NCI-H1694 (cell line): ENCODE data around the gene HOXC11.

Experiments used
- DNase-seq: peaks from one replicate; lab custom pipeline; 2025; lab: John Stamatoyannopoulos, UW

The HOXC11 gene

DNA sequence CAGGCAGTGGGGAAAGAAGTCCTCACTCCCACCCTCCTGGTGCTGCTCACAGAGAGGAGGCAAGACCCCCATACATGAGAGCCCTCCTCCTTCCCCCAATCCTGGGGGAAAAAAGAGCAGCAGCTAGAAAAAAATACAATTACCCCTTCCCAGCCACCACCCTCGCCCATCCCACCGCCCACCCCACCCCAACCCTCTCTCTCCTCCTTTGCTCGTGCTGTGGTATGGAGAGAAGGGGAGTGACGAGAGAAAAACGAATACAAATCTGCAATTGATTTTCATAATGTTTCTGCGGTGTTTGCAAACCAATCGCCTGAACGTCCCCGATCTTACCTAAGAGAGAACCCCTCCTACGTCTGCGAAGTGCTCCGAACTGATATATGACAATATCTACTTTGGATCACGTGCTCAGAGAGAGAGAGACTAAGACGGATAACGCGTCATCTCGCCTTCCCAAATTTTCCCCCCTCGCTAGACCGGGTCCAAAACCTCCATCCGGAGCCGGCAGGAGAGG lies at the start of gene HOXC11:
TSS of gene HOXC11 (plus strand) at position 405 of the 514 bp plus-strand sequence. CDS start 116 bp downstream, outside the sequence.
- no peak for DNase-seq

DNA sequence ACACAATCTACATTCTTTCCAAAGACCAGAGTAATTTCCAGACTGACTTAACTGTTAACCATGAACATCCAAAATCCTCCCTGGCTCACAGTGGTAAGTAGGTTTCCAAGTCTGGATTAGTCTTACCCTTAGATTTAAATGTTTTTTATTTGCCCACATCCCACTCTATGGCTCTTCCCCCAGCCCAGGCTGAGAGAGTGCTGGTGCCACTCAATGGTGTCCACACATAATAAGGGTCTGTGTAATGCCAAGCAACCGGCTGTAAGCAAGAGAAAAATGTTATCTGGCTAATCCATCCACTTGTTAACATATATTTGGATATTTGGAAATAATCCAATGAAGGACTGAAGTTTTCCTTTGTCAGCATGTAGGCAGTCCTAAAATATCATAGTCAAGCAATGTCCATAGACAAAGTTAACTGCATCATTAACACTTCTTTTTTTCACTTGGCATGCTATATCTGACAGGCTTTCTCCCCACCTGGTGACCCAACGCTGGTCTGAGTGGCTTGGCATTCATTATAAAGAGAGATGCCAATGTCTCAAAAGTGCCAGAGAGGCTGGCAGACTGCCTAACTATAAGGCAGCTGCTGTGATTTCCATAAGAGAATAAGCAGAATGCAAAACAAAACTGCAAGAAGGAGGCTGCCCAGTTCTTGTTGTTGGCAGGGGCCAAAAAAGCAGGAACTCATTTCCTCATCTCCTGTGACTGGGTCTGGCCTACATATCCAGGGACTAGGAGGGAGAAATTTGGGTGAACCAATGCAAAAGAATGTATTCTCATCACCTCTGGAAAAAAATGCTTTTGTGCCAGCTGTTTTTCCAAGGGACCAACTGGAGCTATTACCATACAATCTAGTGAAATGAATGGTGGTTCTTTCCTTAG lies 48.2 kb upstream of the HOXC11 start:
- peak; percentile 27 for DNase-seq

DNA sequence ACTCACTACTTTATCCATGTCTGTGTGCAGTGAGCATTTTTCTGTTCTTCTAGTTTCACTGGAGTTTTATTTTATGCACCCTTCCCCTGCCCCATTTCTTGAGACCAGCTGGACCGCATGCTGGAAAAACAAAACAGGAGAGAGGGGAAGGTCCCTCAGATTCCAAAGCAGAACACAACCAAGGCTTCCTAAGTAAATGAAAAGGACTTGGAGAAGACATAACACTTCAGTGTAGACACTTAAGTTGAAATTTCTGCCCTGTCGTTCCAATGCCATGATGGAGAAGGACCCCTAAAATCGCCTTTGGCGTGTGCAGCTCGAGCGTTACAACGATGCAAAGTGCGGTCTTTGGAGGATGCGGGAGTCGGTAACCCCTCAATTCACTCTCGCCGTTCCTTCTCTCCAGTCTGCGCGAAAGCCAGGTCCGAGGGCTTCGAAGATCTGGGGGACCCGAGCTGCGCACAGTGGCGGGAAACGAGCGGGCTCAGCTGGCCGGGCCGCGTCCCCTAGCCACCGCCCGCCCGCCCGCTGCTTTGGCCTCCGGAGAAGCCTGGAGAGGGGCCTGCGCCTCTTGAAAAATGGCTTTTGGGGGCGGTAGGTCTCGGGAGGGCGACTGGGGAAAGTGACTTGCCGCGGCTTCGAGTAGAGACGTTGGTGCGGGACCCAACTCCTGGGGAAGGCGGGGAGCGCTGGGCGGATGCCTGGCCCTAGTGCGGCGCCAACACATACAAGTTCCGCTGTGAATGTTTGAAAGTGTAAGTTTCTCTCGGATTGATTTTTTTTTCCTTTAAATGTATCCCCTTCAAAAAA lies 45.5 kb upstream of the HOXC11 start:
- no peak for DNase-seq

DNA sequence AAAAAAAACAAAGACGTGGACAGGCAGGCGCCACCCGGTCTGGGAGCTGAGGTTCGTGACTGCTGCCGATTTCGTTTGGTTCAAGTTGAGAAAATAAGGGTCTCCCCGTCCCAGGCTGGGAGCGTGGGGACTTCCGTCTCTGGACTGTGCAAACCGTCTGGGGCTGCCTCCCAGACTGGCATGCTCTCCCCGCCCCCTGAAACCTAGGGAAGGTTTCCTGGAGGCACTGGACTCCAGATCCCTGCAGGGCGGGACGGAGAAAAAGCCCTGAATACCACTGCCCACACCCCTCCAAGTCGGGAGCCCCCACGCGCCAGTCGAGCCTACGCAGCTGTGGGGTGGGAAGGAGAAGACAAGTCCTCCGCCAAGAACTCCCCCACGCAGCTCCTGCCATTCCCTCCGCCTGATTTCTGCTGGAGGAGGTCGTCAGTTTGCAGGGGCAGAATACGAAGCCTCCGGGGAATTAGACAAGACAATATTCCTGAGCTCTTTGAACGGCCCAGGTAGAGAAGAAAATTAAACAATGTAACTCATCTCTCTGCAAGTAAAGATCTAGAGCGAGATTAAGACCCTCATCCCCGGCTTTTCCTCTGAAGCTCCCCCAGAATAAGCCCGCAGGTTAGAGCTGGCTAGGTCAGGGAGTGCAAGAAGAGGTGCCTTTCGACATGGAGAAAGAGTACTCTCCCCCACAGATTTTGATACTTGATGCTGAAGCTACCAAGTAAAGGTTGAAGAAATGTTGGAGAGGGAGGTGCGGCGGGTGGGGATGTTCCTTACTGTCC lies 44.7 kb upstream of the HOXC11 start:
- DNase-seq: no peak

DNA sequence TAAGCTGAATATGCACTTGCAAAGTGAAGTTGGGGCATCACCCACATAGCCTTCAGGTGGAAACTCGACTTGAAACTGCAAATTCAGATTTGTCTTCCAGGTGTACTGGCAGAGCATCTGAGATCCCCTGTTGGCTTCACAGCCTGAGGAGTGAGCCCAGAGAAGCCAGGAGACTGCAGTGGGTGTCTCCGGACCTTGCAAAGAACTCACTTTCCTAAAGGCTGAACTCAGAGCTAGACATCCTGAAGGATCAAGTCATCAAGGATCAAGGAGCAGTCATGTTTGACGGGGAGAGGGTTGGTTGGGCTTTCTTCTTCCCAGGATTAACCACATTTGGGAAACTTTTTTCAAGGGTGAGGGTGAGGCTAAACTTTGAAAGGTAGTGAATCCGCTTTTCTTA lies 43.4 kb upstream of the HOXC11 start:
- DNase-seq: no peak

DNA sequence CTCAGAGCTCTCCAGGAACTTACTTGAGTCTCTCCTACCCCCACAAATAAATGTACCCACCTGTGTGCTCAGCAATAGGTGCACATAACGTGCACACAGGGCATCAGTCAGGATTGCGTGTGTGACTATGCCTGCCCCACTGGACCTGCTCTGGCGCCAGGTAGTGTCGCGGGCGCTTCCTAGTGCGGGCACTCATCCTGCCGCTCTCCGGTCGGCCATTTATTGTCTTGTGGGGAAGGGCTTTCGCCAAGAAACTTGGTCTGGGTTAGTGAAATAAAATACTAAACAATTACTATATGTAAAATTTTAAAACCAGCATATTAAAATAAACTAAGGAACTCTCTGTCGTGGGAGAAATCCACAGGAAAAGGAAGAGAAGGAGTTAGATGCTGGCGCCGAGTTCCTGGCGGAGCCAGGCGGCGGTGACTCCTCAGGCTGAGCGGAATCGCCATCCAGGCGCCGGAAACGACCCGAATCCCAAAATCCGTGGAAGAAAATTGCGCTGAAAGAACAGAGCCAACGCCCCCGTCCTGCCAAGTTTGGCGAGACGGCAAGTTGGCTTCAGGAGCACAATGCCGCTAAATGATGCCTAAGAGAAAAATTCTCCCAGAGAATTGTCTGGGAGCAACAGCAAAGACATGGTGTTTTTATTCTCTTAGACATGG lies 42.2 kb upstream of the HOXC11 start:
- DNase-seq: no peak

DNA sequence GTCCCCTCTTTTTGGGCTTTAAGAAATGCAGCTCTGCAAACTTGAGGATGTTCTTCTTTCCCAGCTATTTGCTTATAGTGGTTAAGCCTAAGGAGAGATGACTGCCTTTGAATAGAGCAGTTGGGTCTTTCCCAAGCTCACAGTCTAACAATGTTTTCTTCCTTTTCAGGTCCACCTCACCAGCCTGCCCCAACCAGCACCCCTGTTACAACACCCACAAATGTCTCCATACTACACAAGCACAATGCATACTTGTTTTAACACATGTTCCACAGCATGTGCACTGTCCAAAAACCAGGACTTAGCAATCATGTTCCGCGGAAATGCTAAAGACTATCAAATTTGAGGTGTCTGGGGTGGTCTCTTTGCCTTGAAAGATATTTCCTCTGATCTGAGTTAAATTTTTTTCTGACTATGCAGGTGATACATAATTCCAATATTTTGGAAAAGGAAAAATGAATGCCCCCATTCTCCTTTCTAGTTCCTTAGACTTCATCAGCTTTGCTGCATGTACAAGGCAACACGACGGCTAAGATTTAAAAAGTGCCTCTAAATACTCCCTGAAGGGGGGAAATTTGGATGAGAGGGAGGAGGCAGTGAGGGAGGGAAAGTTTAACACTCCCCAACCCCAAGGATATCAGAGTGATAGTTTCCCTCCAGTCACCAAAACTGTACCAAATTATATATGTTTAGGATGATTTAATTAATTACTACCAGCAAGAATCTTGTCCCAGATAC lies 40.9 kb upstream of the HOXC11 start:
- no peak for DNase-seq

DNA sequence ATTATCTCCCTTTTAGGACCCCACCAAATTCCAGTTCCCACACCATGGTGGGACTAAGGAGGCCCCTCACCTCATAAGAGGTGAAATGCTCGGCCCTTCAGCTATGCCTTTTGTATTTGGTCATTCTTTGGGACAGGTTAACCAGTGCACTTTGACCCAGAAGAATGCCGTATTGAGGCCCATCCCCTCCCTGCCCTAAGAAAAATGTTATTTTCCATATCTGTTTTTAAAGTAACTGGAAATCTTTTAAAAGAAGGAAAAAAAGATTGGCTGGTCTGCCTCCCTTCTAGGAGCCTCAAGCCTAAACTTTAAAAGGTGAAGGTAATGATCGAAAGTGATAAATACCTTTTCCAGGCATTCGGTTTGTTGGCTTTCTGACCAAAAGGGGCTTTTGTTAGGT lies 40.0 kb upstream of the HOXC11 start:
- no peak for DNase-seq

DNA sequence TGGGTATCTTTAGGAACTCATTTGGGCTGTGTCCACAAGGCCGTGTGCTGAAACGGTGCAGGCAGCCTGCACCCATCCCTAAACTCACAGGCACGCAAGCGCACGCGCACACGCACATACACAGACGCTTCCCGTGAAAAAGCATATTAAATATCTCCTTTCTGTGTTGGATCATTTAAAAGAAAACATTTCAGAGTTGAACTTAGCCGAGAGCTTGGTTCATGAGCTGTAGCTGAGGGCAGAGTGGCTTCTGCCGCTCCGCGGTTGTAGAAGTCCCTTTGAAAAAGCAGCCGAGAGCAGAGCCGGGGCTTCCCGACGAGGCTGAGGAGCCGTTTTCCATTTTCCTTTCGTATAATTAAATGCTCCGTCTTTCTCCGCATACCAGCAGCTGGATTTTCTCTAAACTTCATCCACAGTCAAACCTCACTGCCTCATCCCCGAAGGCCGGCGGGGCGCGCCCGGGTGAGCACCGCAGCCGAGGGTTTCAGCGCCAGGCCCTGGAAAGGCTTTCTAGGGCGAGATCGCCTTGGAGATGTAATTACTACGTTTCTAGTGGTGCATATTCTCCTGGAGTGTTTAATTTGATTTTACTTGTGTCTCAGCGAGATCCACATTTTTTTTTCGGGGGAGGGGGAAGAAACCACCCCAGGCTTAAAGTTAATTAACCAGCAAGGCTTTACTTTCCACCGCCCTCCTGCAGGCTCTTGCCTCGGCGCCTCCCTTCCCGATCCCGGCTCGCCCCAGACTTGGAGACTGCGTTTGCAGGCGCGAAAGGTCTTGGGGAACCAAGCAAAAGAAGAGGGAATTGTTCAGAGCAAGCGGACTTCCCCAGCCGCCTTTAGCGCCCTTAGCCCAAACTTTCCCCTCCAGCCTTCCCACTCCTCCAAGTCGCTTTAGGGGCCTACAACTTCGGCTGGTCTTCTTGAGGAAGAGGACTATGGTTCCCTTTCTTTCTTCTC lies 37.3 kb upstream of the HOXC11 start:
- DNase-seq: no peak

DNA sequence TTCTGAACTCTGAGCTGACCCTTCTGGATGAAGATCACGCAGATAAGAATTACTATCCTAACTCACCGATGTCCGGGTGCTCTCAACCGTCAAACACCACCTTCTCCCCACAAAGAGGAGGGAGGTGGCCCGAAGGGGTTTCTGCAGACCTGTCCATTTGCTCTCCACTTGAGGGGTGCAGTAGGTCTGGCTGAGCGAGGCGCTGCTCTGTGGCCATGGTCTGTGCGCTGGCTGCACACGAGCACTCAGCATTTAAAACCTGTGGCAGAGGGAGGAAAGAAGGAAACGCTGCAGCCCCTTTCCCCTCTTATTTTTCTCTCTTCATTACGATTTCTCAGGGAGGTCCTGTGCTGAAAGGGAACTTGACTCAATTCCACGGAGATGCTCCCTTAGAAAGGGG lies 35.8 kb upstream of the HOXC11 start:
- DNase-seq: no peak

DNA sequence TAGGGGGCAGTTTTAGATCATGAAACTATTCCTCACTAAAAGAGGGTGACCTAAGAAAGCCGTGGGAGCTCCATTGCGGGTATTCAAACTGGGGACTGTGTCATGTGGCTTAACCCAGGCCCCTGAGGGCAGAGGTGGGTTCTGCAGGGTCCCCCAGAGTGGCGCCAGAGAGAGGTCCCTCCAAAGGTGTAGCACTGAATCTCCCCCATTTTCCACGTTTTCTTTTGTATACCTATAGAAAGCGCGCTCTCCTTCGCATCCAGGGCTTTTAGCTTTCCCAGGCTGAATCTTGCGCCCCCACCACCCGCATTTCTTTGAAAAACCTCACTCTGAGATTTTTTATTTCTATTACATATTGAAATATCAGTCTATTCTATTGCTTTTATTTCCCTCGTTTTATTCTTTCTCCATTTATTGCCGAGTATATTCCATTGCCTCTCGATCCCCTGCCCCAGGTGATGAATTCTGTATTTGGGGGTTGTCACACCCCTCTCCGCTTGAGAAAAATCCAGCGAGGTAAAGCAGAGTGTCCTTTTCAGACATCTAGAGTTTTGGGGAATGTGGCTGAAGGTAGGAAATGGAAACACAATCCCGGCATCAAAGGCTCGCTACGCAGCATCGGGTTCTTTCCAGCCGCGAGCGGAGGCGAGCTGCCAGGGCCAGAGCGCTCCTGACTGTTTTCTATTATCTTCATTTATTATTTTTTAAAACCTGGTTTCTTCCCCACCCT lies 35.2 kb upstream of the HOXC11 start:
- DNase-seq: no peak

DNA sequence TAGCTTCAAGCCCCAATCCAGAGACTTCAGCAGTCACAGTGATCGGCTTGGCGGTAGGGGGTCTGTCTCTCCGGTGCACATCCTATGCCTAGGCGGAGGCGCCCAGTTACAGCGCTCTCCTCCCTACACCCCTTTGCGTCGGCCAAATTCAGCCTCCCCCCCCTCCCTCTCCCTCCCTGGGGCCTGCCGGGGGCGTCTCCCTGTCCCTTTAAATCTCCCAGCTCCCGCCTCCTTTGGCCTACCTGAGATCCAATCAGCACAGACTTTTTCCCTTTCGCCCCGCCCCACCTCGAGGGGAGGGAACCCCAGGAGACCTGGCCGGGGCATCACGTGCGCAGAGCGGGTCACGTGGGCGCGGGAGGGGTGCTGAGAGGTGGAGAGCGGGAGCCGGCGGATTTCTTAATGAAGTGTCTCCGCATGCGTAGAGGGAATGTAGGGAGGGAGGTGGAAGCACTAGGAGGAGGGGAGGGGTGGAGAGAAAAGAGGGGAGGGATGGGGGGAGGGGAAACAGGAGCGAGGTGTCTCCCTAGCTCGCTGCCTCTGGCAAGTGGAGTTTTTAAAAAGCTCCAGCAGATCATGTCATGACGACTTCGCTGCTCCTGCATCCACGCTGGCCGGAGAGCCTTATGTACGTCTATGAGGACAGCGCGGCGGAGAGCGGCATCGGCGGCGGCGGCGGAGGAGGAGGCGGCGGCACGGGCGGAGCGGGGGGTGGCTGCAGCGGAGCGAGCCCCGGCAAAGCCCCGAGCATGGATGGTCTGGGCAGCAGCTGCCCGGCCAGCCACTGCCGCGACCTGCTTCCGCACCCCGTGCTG lies 34.4 kb upstream of the HOXC11 start, which contains the start of gene HOXC13:
TSS of gene HOXC13 (plus strand) at position 506 of the 815 bp plus-strand sequence. CDS start at position 582, 76 bp downstream.
- peak; percentile 97 for DNase-seq

DNA sequence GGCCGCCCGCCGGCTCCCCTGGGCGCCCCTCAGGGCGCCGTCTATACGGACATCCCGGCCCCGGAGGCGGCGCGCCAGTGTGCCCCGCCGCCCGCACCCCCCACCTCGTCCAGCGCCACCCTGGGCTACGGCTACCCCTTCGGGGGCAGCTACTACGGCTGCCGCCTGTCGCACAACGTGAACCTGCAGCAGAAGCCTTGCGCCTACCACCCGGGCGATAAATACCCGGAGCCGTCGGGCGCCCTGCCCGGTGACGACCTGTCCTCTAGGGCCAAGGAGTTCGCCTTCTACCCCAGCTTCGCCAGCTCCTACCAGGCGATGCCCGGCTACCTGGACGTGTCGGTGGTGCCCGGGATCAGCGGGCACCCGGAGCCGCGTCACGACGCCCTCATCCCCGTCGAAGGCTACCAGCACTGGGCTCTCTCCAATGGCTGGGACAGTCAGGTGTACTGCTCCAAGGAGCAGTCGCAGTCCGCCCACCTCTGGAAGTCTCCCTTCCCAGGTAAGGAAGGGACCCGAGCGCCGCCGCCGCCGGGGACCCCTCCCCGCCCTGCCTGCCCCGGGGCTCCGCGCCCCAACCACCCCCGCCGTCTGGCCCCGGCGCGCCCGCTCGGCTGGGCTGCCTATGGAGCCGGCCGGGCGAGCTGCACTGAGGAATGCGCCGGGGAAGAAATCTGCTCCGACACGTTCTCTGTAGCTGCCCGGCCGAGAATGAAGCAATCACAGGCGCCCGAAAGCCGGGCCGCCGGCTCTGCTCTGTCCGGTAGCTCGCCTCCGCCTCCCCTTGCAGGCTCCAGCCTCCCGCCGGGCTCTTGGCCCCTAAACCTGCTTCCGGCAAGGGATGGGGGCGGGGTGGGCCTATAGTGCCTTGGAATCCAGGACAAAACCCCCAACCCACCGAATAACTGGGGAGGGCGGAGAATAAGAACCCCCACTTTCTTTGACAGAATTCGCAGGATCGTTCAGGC lies 33.5 kb upstream of the HOXC11 start:
- DNase-seq: no peak

DNA sequence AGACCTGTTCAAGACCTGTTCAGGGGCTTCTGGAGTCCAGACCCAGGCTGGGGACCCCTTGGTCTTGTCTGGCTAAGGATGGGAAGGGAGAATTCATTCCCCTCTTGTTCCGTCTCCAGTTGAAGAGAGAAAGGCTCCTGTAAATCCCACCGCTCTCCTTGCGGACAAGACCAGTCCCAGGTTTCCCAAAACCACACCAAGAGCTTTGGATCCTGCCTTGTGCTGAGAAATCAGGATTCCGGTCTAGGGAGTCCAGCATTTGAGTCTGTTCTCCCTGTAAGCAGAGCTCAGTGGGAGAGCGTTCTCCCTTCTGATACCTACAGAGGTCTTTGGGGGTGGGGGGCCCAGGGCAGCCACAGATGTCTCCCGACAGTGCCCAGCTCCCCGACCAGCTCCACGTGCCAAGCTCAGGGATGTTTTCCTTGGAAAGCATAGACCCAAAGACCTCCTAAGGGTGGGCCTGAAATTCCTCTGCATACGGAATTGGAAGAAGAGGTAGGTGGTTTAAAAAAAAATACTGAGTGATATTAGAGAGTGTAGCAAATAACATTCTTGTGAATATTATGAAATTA lies 32.4 kb upstream of the HOXC11 start:
- DNase-seq: no peak

DNA sequence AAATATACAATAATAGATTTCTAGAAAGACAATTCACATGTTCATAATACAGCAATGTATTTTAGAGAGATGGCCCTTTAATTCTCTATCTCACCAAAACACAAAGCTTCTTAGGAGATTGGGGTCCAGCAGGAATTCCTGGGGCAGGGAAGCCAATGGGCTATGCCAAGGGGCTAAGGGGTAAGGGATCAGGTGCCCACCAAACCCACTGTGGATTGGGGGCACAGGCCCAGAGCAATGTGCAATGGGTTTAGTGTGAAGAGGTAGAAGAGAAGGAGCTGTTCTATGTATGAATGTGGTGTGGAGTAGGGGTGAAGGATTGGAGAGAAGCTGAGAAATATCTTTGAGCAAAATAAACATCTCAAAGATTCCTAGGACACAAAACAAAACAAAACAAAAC lies 31.7 kb upstream of the HOXC11 start:
- DNase-seq: no peak

DNA sequence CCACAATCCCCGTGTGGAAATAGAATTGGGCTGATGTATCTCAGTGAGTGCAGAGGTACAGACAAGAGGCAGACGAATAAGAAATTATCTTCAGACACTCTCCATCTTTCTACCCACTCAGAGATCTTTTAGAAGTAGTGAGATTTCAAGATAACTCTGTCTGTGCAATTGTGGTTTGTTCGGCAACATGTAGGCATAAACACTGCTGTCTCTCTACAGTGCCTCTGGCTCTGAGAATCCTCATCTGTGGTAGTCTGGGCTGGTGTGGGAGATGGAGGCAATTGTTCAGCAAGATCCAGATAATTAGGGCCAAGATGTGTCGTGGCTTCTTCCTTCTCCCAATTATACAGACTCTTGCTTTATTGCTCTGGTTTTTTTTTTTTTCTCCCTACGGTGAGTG lies 31.2 kb upstream of the HOXC11 start:
- DNase-seq: no peak
